Measurements from ENCODE around the gene DTNBP1. TPM values are rescaled to one million over a fixed set of nuclear protein-coding genes. Genes with fewer than 3 reads are reported as not detected.

Gene DTNBP1
- total and polyA plus RNA-seq, 2 of the 4 experiments (the other 2 are of a cell fraction), result 4.8 to 18.7 TPM

- no TSS peak for BruUV-seq (replicated peaks)
- no peak for TF ChIP-seq RAD21 (IDR thresholded peaks at IDR 0.05; ENCODE audit: low read length)
- TF ChIP-seq CTCF (conservative IDR thresholded peaks at IDR 0.05; ENCODE audit: low read depth, low read length), result no peak
- TF ChIP-seq POLR2A (IDR thresholded peaks at IDR 0.05; ENCODE audit: low read depth, low read length), result no peak
- TF ChIP-seq CHD1 (IDR thresholded peaks at IDR 0.05; ENCODE audit: low read depth, low read length), result no peak
- H4K91ac ChIP-seq (ENCODE audit: insufficient read depth, low read depth, low read length), result no peak overlapping the region
- no peak overlapping the region for H3K18ac ChIP-seq (ENCODE audit: low read depth, low read length)
- H3K14ac ChIP-seq (replicated peaks; ENCODE audit: low read depth, low read length), result no peak overlapping the region
- no peak overlapping the region for H3K9ac ChIP-seq (ENCODE audit: low read depth, low read length)
- H3K9me1 ChIP-seq (ENCODE audit: insufficient read depth, low read length), result no peaks in the 10 kb centered on the region
- no peak overlapping the region for H3K4me3 ChIP-seq (ENCODE audit: insufficient read depth, low read depth, low read length)
- ChIA-PET POLR2A (ENCODE audit: unreplicated experiment) (no interaction called here), CTCF (interaction anchor here (0.6 kb wide), 2 partner anchors 480 to 1544 kb away, joined by 3 read pairs; no protein-coding TSS in a partner anchor)
- peaks cover 0 to 3% of the 10 kb centered on the region in 2 experiments; a peak in 1 of 4 replicates for H3K79me1 ChIP-seq (ENCODE audit: low read depth in 1 of 2, low read length in 2 of 2)
- H4K20me1 ChIP-seq (ENCODE audit: insufficient read depth, low read length), result peaks cover 7% of the 10 kb centered on the region; the same call in 1 of the 2 replicates
- no peak overlapping the region for H2AK9ac ChIP-seq (replicated peaks; ENCODE audit: low read depth, low read length, poor library complexity)
- intact Hi-C loops (cut with micrococcal nuclease), result no loop called here
- H3K27ac ChIP-seq (ENCODE audit: insufficient read depth, low read length), result no peak overlapping the region
- peaks cover 5% of the 10 kb centered on the region for H3K4me1 ChIP-seq (ENCODE audit: control insufficient read depth, insufficient read depth, low read length)
- no peak overlapping the region for H3K23ac ChIP-seq (ENCODE audit: low read depth, low read length)
- dilution Hi-C loops (cut with HindIII; ENCODE audit: low sequenced_read_pairs, unreplicated experiment), result no loop called here
- DNase-seq, result no peak
- no peak overlapping the region for H2BK5ac ChIP-seq (ENCODE audit: low read depth, low read length, poor library complexity, severe bottlenecking)
- no peak overlapping the region for H3K4ac ChIP-seq (ENCODE audit: low read depth, low read length)
- no peak overlapping the region for H2BK120ac ChIP-seq (ENCODE audit: low read depth, low read length)
- H2BK20ac ChIP-seq (ENCODE audit: low read depth, low read length), result no peak overlapping the region
- in situ Hi-C loops (cut with MboI; ENCODE audit: low sequenced_read_pairs), result no loop called here
- no peak overlapping the region for H4K8ac ChIP-seq (ENCODE audit: low read depth in 2 of 2, low read length in 2 of 2)
- no peak overlapping the region for H3K4me2 ChIP-seq (ENCODE audit: low read depth, low read length)
- no peak overlapping the region for H4K5ac ChIP-seq (ENCODE audit: low read depth, low read length)
- H3K9me3 ChIP-seq (ENCODE audit: control insufficient read depth, insufficient read depth, low read length), result no peaks in the 10 kb centered on the region
- WGBS, 2 experiments (ENCODE audit: extremely low coverage in 2 of 2, insufficient read length in 1 of 2), result no CpG with 5 or more reads among the region's 2 CpGs
- no peak overlapping the region for H2BK15ac ChIP-seq (ENCODE audit: low read depth, low read length)
- ATAC-seq (ENCODE audit: low read depth), result no peak
- no peaks in the 10 kb centered on the region for H3K27me3 ChIP-seq (ENCODE audit: control insufficient read depth, insufficient read depth, low read length)
- H3K36me3 ChIP-seq (ENCODE audit: control insufficient read depth, insufficient read depth, low read length), result no peaks in the 10 kb centered on the region
- no peak overlapping the region for H2AFZ ChIP-seq (replicated peaks; ENCODE audit: low read length, poor library complexity)
- H3K56ac ChIP-seq (ENCODE audit: extremely low read depth, insufficient read depth, low read length), result no peak overlapping the region
- no peak overlapping the region for H2AK5ac ChIP-seq (ENCODE audit: low read depth, low read length)
Measured at GRCh38 chr6:15631432-15631831, 31.4 kb downstream of the DTNBP1 start.
